HUES64 (cell line): ENCODE results near the gene EPM2AIP1.

Experiments used
- H3K27ac ChIP-seq: 2 replicates; pipeline ENCODE4 v1.7.0; 2013; ENCODE audit warnings: low read depth, low read length, inconsistent platforms
- H3K27me3 ChIP-seq: 2 replicates; pipeline ENCODE4 v1.6.1; 2013; ENCODE audit warnings: mild to moderate bottlenecking, low read length; ENCODE audit not compliant: insufficient read depth
- H3K36me3 ChIP-seq: 2 replicates; pipeline ENCODE4 v1.6.1; 2013; ENCODE audit warnings: mild to moderate bottlenecking, low read length; ENCODE audit not compliant: insufficient read depth
- H3K4me1 ChIP-seq: 2 replicates; pipeline ENCODE4 v1.6.1; 2013; ENCODE audit warnings: mild to moderate bottlenecking, low read length, moderate library complexity; ENCODE audit not compliant: insufficient read depth
- H3K4me3 ChIP-seq: 2 replicates; pipeline ENCODE4 v1.5.1; 2013; ENCODE audit warnings: mild to moderate bottlenecking, low read length, moderate library complexity
- H3K9ac ChIP-seq: 2 replicates; pipeline ENCODE4 v1.6.1; 2013; ENCODE audit warnings: mild to moderate bottlenecking, low read depth, low read length
- H3K9me3 ChIP-seq: 2 replicates; pipeline ENCODE4 v1.6.1; 2013; ENCODE audit warnings: low read depth, low read length; ENCODE audit not compliant: insufficient read depth
- WGBS: fragments of 150-250, 120-280 bp; methylation state at CpG from one replicate; pipeline ENCODE4 v1.1.7; 2013; ENCODE audit warnings: missing lambda C conversion rate; 5-methylcytosine and 5-hydroxymethylcytosine counted together

The EPM2AIP1 gene

DNA sequence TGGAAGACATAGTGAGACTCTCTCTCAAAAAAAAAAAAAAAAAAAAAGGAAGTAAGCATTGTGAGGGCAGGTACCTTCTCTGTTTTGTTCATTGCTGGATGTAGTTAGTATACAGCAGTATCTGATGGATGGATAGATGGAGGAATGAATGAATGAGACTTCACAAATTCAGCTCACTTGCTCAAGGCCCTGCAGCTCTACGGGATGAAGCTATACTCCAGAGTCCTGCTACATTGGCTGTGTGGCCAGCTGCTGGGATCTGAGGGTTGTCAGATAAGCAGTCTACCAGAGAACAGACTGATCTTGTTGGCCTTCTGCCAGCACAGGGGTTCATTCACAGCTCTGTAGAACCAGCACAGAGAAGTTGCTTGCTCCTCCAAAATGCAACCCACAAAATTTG is 35.4 kb upstream of the EPM2AIP1 start:
- WGBS = 94% methylated on average over 1 of the region's 1 CpG
- Histone ChIP-seq H3K27me3 (no peaks in the 10 kb centered on the region), H3K4me3 (no peak overlapping the region), H3K9ac (no peak overlapping the region), H3K27ac (no peak overlapping the region), H3K36me3 (peaks cover 97% of the 10 kb centered on the region), H3K4me1 (no peaks in the 10 kb centered on the region), H3K9me3 (no peaks in the 10 kb centered on the region)

DNA sequence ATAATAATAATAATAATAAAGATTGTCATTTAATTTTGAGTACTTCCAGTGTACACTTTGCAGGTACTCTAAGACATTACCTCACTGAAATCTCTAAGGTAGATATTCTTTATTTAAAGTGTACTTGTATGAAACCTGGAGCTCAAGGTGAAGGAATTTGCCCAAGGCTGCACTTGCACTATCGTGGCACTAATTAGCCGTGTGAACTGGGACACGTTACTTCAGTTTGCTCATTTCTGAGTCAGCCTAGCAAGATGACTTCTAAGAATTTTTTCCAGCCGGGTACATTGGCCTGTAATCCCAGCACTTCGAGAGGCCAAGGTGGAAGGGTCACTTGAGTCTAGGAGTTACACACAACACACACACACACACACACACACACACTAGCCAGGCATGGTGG is 33.9 kb upstream of the EPM2AIP1 start:
- Histone ChIP-seq H3K27ac (no peak overlapping the region), H3K27me3 (no peaks in the 10 kb centered on the region), H3K9ac (no peak overlapping the region), H3K36me3 (peaks cover 97% of the 10 kb centered on the region), H3K9me3 (no peaks in the 10 kb centered on the region), H3K4me3 (no peak overlapping the region), H3K4me1 (no peaks in the 10 kb centered on the region)
- WGBS = 98% methylated on average over 5 of the region's 5 CpGs

DNA sequence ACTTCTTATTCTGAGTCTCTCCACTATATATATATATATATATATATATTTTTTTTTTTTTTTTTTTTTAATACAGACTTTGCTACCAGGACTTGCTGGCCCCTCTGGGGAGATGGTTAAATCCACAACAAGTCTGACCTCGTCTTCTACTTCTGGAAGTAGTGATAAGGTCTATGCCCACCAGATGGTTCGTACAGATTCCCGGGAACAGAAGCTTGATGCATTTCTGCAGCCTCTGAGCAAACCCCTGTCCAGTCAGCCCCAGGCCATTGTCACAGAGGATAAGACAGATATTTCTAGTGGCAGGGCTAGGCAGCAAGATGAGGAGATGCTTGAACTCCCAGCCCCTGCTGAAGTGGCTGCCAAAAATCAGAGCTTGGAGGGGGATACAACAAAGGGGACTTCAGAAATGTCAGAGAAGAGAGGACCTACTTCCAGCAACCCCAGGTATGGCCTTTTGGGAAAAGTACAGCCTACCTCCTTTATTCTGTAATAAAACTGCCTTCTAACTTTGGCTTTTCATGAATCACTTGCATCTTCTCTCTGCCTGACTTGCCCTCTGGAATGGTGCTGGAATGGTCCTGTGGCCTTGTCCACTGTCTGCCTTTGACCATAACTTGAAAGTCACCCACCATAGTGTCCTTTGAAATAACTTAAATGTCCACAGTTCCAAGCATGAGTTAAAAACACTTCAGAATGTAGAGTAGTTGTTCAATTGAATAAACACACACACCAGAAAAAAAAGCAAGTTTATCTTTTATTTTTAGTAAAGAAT is 32.8 kb upstream of the EPM2AIP1 start:
- H3K27ac ChIP-seq = no peak overlapping the region
- WGBS = 98% methylated on average over 3 of the region's 3 CpGs
- no peaks in the 10 kb centered on the region for H3K4me1 ChIP-seq
- H3K36me3 ChIP-seq = peaks cover 97% of the 10 kb centered on the region
- H3K27me3 ChIP-seq = no peaks in the 10 kb centered on the region
- no peaks in the 10 kb centered on the region for H3K9me3 ChIP-seq
- H3K9ac ChIP-seq = no peak overlapping the region
- no peak overlapping the region for H3K4me3 ChIP-seq

DNA sequence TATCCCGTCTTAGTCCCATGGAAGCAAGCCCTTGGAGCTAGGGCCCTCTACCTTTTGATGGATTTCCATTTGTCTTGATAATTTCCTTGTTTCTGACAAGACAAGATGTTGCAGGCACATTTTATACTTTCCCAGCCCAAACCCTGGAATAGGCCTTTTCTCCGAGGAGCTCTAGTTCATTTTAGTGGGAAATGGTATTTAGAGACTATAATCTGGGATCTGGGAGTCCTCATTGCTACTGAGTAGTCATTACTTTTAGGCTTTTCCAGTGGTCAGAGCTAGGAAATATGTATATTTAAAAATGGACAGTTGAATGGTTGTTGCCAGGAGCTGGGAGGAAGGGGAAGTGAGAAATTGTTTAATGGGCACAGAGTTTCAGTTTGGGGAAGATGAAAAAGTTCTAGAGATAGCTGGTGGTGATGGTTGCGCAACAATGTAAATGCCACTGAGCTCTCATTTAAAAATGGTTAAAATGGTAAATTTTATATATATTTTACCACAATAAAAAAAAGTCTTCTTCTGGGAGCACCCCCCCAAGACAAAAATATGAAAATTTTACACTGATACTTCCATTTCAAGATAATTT is 32.0 kb upstream of the EPM2AIP1 start:
- H3K36me3 ChIP-seq = peaks cover 98% of the 10 kb centered on the region

DNA sequence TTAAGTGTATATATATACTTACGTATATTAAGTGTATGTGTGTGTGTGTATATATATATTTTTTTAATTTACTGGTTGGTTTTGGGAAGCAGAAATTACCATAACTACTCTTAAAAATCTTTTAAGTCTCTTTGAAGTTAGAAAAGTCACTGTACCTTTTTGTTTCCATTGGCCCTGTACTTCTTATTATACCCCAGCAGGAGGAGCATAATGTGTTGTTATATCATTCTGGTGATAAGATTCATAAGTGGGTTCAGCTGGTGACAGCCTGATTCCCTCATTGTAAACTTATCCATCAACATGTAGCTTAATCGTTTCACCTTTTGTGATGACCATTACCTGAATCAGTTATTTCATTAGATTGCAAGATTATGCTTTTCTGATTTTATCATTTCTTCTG is 31.2 kb upstream of the EPM2AIP1 start:
- Histone ChIP-seq H3K27me3 (no peaks in the 10 kb centered on the region), H3K4me1 (no peaks in the 10 kb centered on the region), H3K27ac (no peak overlapping the region), H3K9ac (no peak overlapping the region), H3K36me3 (peaks cover 96% of the 10 kb centered on the region), H3K9me3 (no peaks in the 10 kb centered on the region), H3K4me3 (no peak overlapping the region)
- 100% methylated on average over 1 of the region's 2 CpGs for WGBS

More for the DNA sequence above, 32.0 kb upstream of the EPM2AIP1 start:
- H3K4me3 ChIP-seq = no peak overlapping the region
- H3K27ac ChIP-seq = no peak overlapping the region
- H3K9me3 ChIP-seq = no peaks in the 10 kb centered on the region
- H3K27me3 ChIP-seq = no peaks in the 10 kb centered on the region
- H3K9ac ChIP-seq = no peak overlapping the region
- H3K4me1 ChIP-seq = no peaks in the 10 kb centered on the region
- WGBS = 97% methylated on average over 3 of the region's 3 CpGs

DNA sequence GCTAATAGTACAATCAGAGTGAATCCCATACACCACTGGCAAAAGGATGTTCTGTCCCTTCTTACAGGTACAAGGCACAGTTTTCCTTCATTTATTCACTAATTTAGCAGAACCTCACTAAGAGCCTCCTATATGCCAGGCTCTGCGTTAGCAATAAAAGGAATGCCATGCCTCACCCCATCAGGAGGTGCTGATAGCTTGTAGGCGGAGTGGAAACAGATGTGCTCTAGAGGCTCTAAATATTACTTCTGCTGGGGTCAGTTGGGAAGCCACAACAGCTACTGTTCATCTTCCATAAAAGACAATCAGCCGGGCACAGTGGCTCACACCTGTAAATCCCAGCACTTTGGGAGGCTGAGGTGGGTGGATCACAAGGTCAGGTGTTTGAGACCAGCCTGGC is 24.8 kb upstream of the EPM2AIP1 start:
- WGBS = 97% methylated on average over 3 of the region's 3 CpGs
- H3K36me3 ChIP-seq = peaks cover 88% of the 10 kb centered on the region
- no peaks in the 10 kb centered on the region for H3K27me3 ChIP-seq
- H3K4me1 ChIP-seq = no peaks in the 10 kb centered on the region
- no peak overlapping the region for H3K4me3 ChIP-seq
- H3K9ac ChIP-seq = no peak overlapping the region
- H3K27ac ChIP-seq = no peak overlapping the region
- H3K9me3 ChIP-seq = no peaks in the 10 kb centered on the region

DNA sequence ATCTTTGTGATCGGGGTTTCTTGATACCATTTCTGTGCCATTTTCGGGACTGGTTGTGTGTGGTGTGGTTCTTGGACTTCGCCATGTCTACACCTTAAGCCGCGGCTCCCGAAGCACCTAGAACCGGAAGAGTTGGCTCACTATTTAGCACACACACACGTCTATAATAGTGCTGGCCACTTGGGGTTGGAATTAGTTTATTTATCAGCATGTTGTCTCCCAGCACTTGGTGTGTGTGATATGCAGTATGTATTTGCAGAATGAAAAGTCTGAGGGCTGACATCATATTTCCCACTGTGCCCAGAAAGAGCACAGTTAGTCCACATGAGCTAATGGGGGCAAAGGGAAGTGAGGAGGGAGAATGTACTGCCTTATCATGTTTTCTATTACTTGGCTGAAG is 24.0 kb upstream of the EPM2AIP1 start:
- Histone ChIP-seq H3K9ac (no peak overlapping the region), H3K27ac (no peak overlapping the region), H3K4me3 (no peak overlapping the region), H3K27me3 (no peaks in the 10 kb centered on the region), H3K36me3 (peaks cover 88% of the 10 kb centered on the region), H3K9me3 (no peaks in the 10 kb centered on the region), H3K4me1 (no peaks in the 10 kb centered on the region)
- WGBS = 96% methylated on average over 7 of the region's 8 CpGs

DNA sequence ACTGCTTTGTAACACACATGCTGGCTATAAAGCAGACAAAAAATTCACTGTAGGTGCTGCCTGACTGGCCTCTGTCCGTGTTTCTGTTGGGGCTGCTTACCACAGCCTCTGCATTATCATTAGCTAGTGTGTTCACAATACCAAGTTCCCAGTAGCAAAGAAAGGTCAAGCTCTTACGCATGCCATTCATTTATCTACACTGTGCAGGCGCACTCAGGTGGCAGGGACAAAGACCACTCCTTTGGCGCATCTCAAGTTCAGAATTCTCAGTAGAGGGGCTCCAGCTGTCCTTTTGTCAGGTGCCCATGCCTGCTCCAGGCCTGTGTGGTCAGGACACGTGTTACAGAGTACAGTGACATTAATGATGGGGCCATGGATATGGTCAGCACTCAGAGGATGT is 22.7 kb upstream of the EPM2AIP1 start:
- Histone ChIP-seq H3K9me3 (no peaks in the 10 kb centered on the region), H3K27me3 (no peaks in the 10 kb centered on the region), H3K36me3 (peaks cover 85% of the 10 kb centered on the region), H3K27ac (no peak overlapping the region), H3K4me3 (no peak overlapping the region), H3K9ac (no peak overlapping the region), H3K4me1 (no peaks in the 10 kb centered on the region)
- 91% methylated on average over 5 of the region's 5 CpGs for WGBS

DNA sequence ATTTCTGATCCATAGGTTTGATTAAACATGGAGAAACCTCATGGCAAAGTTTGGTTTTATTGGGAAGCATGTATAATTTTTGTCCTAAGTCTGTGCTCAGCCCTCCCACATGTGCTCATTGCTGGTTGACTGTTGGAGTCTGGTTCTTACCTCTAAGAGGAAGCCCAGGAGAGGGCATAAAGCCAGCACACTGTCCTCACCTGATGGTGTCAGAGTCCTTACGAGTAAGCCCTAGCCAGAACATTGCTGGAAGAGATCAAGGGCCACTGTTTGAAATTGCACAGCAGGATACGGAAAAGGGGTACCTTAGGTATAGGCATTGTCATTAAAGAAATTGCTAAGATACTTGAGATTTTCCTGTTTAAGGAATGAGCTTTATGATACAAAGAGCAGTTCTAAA is 21.7 kb upstream of the EPM2AIP1 start:
- Histone ChIP-seq H3K27me3 (no peaks in the 10 kb centered on the region), H3K36me3 (peaks cover 80% of the 10 kb centered on the region)
- WGBS = 96% methylated on average over 2 of the region's 2 CpGs

DNA sequence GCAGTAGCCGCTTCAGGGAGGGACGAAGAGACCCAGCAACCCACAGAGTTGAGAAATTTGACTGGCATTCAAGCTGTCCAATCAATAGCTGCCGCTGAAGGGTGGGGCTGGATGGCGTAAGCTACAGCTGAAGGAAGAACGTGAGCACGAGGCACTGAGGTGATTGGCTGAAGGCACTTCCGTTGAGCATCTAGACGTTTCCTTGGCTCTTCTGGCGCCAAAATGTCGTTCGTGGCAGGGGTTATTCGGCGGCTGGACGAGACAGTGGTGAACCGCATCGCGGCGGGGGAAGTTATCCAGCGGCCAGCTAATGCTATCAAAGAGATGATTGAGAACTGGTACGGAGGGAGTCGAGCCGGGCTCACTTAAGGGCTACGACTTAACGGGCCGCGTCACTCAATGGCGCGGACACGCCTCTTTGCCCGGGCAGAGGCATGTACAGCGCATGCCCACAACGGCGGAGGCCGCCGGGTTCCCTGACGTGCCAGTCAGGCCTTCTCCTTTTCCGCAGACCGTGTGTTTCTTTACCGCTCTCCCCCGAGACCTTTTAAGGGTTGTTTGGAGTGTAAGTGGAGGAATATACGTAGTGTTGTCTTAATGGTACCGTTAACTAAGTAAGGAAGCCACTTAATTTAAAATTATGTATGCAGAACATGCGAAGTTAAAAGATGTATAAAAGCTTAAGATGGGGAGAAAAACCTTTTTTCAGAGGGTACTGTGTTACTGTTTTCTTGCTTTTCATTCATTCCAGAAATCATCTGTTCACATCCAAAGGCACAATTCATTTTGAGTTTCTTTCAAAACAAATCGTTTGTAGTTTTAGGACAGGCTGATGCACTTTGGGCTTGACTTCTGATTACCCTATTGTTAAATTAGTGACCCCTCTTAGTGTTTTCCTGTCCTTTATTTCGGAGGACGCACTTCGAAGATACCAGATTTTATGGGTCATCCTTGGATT is 674 bp upstream of the EPM2AIP1 start, which contains the start of gene MLH1:
Gene MLH1, plus strand, starts transcription at position 193 of the 958 bp plus-strand sequence. Its CDS starts 30 bp downstream, at position 223.
- H3K27ac ChIP-seq = peak within 1 kb of the TSS; percentile 96
- peaks cover 54% of the 10 kb centered on the region for H3K36me3 ChIP-seq
- WGBS = 2% methylated on average over 47 of the region's 47 CpGs
- H3K9me3 ChIP-seq = no peaks in the 10 kb centered on the region
- H3K9ac ChIP-seq = peak within 1 kb of the TSS; percentile 90
- no peaks in the 10 kb centered on the region for H3K27me3 ChIP-seq
- peaks cover 31% of the 10 kb centered on the region for H3K4me1 ChIP-seq
- H3K4me3 ChIP-seq = peak within 1 kb of the TSS; percentile 70

More for the DNA sequence above, 21.7 kb upstream of the EPM2AIP1 start:
- H3K4me3 ChIP-seq = no peak overlapping the region
- no peaks in the 10 kb centered on the region for H3K9me3 ChIP-seq
- H3K27ac ChIP-seq = no peak overlapping the region
- H3K9ac ChIP-seq = no peak overlapping the region
- no peaks in the 10 kb centered on the region for H3K4me1 ChIP-seq
